ENCODE results near the gene SAMD1. TPM values are rescaled to one million over a fixed set of nuclear protein-coding genes. Genes with fewer than 3 reads are reported as not detected.

SAMD1 gene
- polyA plus RNA-seq, 1 donor = 56.1 TPM

GRCh38 chr19:14088634-14089411, 1.7 kb downstream of the SAMD1 start:
- DNase-seq = no peak

GRCh38 chr19:14086098-14086497, 4.5 kb downstream of the SAMD1 start:
- no peak for DNase-seq

GRCh38 chr19:14085309-14085995, 5.1 kb downstream of the SAMD1 start, which contains the start of gene C19orf67:
C19orf67 (minus strand) TSS chr19:14085783; CDS start chr19:14085627, 156 bp downstream.
- no peak for DNase-seq

- DNase-seq = no peak
Observed at GRCh38 chr19:14082675-14082960, 7.9 kb downstream of the SAMD1 start.

- DNase-seq = no peak
Observed at GRCh38 chr19:14081797-14082674, 8.5 kb downstream of the SAMD1 start.

GRCh38 chr19:14080887-14081796, 9.4 kb downstream of the SAMD1 start:
- DNase-seq = peak; percentile 100

GRCh38 chr19:14078411-14078810, 12.1 kb downstream of the SAMD1 start:
- no peak for DNase-seq

GRCh38 chr19:14073925-14074838, 16.4 kb downstream of the SAMD1 start:
- no peak for DNase-seq

GRCh38 chr19:14073261-14073924, 17.2 kb downstream of the SAMD1 start:
- peak; percentile 81 for DNase-seq

GRCh38 chr19:14072535-14073260, 17.9 kb downstream of the SAMD1 start, which contains the start of gene MISP3:
MISP3 (plus strand) TSS chr19:14072786; CDS start chr19:14073310, 524 bp downstream.
- no peak for DNase-seq

- no peak for DNase-seq
Observed at GRCh38 chr19:14070268-14071050, 20.1 kb downstream of the SAMD1 start.

GRCh38 chr19:14066134-14066533, 24.4 kb downstream of the SAMD1 start:
- no peak for DNase-seq

- DNase-seq = no peak
Observed at GRCh38 chr19:14063105-14063504, 27.4 kb downstream of the SAMD1 start.

GRCh38 chr19:14062558-14062855, 28.0 kb downstream of the SAMD1 start:
- DNase-seq = no peak

- DNase-seq = no peak
Observed at GRCh38 chr19:14061751-14062557, 28.6 kb downstream of the SAMD1 start, which contains the start of gene PALM3. PALM3 (minus strand) TSS chr19:14062076; CDS start chr19:14061980, 96 bp downstream.

GRCh38 chr19:14061081-14061749, 29.3 kb downstream of the SAMD1 start:
- no peak for DNase-seq

- no peak for DNase-seq
Observed at GRCh38 chr19:14059652-14060155, 30.8 kb downstream of the SAMD1 start.
